Fibroblast of lung (primary cell): Measurements from ENCODE around the gene ORC3.

Source experiments
- EZH2 ChIP-seq: IDR thresholded peaks from 2 replicates; pipeline ENCODE4 v1.5.1; 2012; ENCODE audit warnings: low read length, control low read depth, mild to moderate bottlenecking; ENCODE audit errors: missing control alignments
- TF ChIP-seq, protein P1 (sequence below), 2 donors: IDR thresholded peaks in 1 of 2; conservative IDR thresholded peaks in 1 of 2; 1 replicate in 1 of 2; 2 replicates in 1 of 2; pipeline ENCODE4 v1.5.1; 2011 to 2012; ENCODE audit warnings: low read length in 2 of 2, control low read depth in 1 of 2, inconsistent platforms in 1 of 2, low read depth in 1 of 2, mild to moderate bottlenecking in 1 of 2

DNA sequence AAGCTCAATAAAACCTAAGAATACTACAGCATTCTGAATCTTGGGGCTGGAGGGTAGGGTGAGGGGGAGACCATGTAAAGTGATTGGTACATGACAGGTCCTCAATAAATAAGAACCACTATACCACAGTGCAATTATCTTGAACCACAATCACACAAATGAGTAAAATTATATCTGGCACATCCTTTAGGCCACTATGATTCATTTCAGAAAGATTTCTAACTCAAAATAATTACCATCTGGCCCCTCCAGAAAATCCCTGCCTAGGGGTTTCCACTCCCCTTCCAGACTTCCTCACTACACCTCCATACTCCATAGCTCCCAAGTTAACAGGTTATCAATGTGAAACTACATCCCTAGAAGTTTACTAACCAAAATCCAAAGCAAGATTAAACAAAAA, 92.4 kb downstream of the ORC3 start:
- TF ChIP-seq, protein P1, sequence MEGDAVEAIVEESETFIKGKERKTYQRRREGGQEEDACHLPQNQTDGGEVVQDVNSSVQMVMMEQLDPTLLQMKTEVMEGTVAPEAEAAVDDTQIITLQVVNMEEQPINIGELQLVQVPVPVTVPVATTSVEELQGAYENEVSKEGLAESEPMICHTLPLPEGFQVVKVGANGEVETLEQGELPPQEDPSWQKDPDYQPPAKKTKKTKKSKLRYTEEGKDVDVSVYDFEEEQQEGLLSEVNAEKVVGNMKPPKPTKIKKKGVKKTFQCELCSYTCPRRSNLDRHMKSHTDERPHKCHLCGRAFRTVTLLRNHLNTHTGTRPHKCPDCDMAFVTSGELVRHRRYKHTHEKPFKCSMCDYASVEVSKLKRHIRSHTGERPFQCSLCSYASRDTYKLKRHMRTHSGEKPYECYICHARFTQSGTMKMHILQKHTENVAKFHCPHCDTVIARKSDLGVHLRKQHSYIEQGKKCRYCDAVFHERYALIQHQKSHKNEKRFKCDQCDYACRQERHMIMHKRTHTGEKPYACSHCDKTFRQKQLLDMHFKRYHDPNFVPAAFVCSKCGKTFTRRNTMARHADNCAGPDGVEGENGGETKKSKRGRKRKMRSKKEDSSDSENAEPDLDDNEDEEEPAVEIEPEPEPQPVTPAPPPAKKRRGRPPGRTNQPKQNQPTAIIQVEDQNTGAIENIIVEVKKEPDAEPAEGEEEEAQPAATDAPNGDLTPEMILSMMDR (conservative IDR thresholded peaks at IDR 0.05 in 1 of 2, IDR thresholded peaks at IDR 0.05 in 1 of 2; ENCODE audit: low read depth in 1 of 2, low read length in 2 of 2), result no peak
- no peak for TF ChIP-seq EZH2
